Memory B cell (primary cell): ENCODE measurements around the gene PSD.
A peak's percentile ranks its signal among the peaks of the same experiment; 100 is the strongest.
"Not testable (repeated sequence)": the region's sequence is repeated elsewhere in the genome, so short reads cannot be mapped to it uniquely, and the experiment has no call there.

ENCODE experiments used
- ATAC-seq: fragments of 150-1000 bp; cut with Tn5 transposase; 2 replicates; pipeline ENCODE4 v1.10.0; 2021; ENCODE audit warnings: low read depth, mild to moderate bottlenecking, moderate library complexity
- DNase-seq, 2 donors: peaks; one replicate each; pipeline ENCODE4 v3.0.0; 2022; ENCODE audit warnings: low spot score in 2 of 2
- H3K27ac Mint-ChIP-seq: one replicate; pipeline ENCODE4 v1.8.0; 2022; ENCODE audit warnings: mild to moderate bottlenecking, moderate library complexity, mixed read lengths
- H3K27me3 Mint-ChIP-seq: one replicate; pipeline ENCODE4 v1.8.0; 2022; ENCODE audit warnings: mixed read lengths
- H3K36me3 Mint-ChIP-seq: one replicate; pipeline ENCODE4 v1.8.0; 2022; ENCODE audit warnings: mild to moderate bottlenecking, mixed read lengths
- H3K4me1 Mint-ChIP-seq: one replicate; pipeline ENCODE4 v1.8.0; 2022; ENCODE audit warnings: mixed read lengths
- H3K4me3 Mint-ChIP-seq: one replicate; pipeline ENCODE4 v1.8.0; 2022; ENCODE audit warnings: mild to moderate bottlenecking, moderate library complexity, mixed read lengths
- H3K9me3 Mint-ChIP-seq: one replicate; pipeline ENCODE4 v1.8.0; 2022; ENCODE audit warnings: mixed read lengths

PSD gene

DNA sequence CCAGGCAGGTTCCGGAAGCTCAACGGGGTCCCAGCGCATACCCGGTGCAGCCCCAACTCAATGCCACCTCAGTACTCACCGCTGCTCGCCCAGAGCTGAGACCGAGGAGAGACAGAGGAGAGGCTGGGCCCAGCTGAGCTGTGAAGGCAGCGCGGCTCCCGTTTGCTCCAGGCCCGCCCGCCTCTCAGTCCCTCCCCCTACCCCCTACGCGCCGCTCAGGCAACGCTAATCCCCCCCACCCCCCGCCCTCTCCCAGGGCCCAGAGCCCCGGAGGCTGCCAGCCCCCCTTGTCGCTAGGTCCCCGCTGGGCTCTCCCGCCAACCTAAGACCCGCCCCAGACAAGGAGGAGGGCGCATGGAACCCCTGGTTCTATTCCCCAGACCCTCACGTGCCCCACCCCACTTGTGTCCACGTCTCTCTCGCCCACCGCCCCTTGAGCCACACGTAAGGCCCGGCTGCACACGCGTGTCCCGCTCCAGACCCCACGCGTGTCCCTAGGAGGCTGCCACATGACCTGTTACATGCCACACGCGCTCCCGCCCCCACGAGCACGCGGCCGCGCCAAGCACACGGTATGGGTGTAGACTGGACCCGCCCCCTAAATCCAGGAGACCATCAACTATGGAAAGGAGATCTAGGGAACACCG lies at the start of gene PSD:
TSS of gene PSD (minus strand) at position 164 of the 647 bp plus-strand sequence. CDS start 1,747 bp downstream, outside the sequence.
- peaks cover 27% of the 10 kb centered on the region for H3K27me3 Mint-ChIP-seq
- DNase-seq (no peak), ATAC-seq (no peak)
- H3K9me3 Mint-ChIP-seq: no peaks in the 10 kb centered on the region
- H3K4me3 Mint-ChIP-seq: peak within 1 kb of the TSS; percentile 97
- peaks cover 16% of the 10 kb centered on the region for H3K4me1 Mint-ChIP-seq
- no peak within 1 kb of the TSS for H3K27ac Mint-ChIP-seq
- H3K36me3 Mint-ChIP-seq: peaks cover 3% of the 10 kb centered on the region

DNA sequence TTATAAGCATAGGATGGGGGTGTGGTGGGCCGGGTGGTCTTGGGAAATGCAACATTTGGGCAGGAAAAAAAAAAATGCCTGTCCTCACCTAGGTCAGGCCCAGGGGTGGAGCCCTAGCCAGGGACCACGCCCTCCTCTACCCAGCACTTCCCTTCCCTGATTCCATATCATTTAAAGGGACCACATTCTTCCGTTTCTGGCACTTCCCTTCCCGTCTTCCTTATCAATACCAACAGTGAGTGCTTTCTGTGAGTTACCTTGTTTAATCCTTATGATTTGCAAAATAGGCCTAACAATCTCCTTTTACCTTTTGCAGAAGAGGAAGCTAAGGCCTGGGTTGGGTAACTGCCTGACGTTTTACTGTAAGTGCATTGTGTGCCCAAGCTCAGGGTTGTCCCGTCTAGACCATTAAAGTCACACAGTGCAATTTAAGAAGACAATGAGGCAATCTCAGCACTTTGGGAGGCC lies 49.4 kb upstream of the PSD start:
- no peak for DNase-seq
- H3K27ac Mint-ChIP-seq: no peak overlapping the region
- no peak overlapping the region for H3K4me3 Mint-ChIP-seq
- no peak for ATAC-seq
- no peaks in the 10 kb centered on the region for H3K27me3 Mint-ChIP-seq
- H3K9me3 Mint-ChIP-seq: no peaks in the 10 kb centered on the region
- peaks cover 8% of the 10 kb centered on the region for H3K4me1 Mint-ChIP-seq
- peaks cover 1% of the 10 kb centered on the region for H3K36me3 Mint-ChIP-seq

DNA sequence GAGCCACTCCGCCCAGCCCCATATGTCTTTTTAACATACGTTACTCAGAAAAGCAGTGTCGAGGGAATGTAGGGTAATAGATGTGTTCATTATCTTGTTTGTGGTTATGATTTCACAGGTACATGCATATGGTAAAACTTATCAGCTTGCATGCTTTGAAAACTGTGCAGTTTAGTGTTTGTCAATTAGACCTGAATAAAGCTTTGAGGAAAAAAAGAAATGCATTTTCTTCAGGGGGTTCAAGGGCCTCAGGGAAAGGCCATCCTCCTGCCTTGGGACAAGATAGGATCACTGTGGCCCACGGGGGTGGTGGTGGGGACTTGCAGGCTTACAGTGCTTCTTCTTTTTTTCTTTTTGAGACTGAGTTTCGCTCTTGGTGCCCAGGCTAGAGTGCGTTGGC lies 48.7 kb upstream of the PSD start:
- ATAC-seq (no peak), DNase-seq (no peak)
- Mint-ChIP-seq H3K27me3 (no peaks in the 10 kb centered on the region), H3K4me1 (peaks cover 14% of the 10 kb centered on the region), H3K36me3 (peaks cover 1% of the 10 kb centered on the region), H3K9me3 (no peaks in the 10 kb centered on the region), H3K4me3 (no peak overlapping the region), H3K27ac (no peak overlapping the region)

DNA sequence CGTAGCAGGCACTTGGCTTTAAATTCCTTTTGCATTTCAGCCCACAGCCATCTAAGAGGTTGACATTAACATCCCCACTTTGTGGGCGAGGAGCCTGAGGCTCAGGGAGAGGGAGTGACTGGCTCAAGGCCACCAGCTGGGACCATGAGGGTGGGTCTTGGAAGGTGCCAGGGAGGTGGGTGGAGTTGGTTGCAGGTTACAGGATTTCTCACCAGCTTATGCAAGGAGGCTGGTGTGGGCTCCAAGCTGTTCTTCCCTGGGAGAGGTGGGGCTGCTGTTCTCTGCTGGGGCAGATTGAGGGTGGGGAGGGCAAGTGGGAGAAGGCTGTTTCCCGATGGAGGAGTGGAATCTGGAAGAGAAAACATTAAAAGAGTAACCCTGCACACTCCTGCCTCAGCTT lies 46.9 kb upstream of the PSD start:
- no peaks in the 10 kb centered on the region for H3K27me3 Mint-ChIP-seq
- peaks cover 27% of the 10 kb centered on the region for H3K4me1 Mint-ChIP-seq
- ATAC-seq: no peak

DNA sequence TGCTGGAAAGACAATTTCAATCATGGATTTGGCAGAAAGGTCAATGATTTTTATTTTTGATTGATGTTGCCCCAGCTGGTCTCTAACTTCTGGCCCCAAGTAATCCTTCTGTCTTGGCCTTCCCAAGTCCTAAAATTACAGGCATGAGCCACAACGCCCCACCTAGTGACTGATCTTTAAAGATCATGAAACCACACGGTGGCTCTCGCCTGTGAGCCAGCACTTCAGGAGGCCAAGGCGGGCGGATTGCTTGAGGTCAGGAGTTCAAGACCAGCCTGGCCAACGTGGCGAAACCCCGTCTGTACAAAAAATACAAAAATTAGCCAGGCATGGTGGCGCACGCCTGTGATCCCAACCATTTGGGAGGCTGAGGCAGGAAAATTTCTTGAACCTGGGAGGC lies 45.4 kb upstream of the PSD start:
- no peaks in the 10 kb centered on the region for H3K27me3 Mint-ChIP-seq

More for the DNA sequence above, 46.9 kb upstream of the PSD start:
- Mint-ChIP-seq H3K9me3 (no peaks in the 10 kb centered on the region), H3K36me3 (no peaks in the 10 kb centered on the region), H3K27ac (no peak overlapping the region), H3K4me3 (no peak overlapping the region)
- DNase-seq: no peak

DNA sequence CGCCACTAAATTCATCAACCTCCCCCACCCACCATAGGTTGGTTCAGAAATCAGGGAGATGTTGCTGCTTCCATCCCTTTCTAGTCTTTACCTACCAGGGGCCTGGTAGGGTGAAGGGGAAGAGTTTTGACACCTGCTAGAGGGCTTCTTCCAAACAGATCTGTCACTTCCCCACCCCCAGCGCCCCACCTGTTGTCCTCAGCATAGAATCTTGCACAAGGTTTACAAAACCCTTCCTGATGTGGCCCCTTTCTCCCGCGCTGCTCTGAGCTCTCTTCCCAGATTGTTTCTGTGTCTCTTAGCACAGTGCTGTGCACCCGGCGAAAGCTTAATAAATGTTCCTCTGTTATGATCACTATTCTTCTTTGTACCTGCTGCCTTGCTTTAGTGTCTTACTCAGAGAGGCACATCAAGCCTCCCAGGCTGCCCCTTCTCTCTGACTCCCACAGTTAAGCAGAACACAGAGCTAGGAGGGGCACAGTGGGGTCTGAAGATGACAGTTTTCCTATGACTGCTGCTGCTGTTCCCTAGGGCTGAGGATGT lies 44.0 kb upstream of the PSD start:
- Mint-ChIP-seq H3K36me3 (no peaks in the 10 kb centered on the region), H3K4me3 (peak overlapping the region; percentile 96), H3K27ac (no peak overlapping the region), H3K4me1 (peaks cover 26% of the 10 kb centered on the region), H3K9me3 (no peaks in the 10 kb centered on the region), H3K27me3 (no peaks in the 10 kb centered on the region)
- no peak for ATAC-seq
- DNase-seq: no peak

More for the DNA sequence above, 45.4 kb upstream of the PSD start:
- ATAC-seq (no peak), DNase-seq (no peak)
- Mint-ChIP-seq H3K36me3 (no peaks in the 10 kb centered on the region), H3K4me3 (no peak overlapping the region), H3K4me1 (peaks cover 29% of the 10 kb centered on the region), H3K27ac (peak overlapping the region; percentile 45), H3K9me3 (no peaks in the 10 kb centered on the region)

DNA sequence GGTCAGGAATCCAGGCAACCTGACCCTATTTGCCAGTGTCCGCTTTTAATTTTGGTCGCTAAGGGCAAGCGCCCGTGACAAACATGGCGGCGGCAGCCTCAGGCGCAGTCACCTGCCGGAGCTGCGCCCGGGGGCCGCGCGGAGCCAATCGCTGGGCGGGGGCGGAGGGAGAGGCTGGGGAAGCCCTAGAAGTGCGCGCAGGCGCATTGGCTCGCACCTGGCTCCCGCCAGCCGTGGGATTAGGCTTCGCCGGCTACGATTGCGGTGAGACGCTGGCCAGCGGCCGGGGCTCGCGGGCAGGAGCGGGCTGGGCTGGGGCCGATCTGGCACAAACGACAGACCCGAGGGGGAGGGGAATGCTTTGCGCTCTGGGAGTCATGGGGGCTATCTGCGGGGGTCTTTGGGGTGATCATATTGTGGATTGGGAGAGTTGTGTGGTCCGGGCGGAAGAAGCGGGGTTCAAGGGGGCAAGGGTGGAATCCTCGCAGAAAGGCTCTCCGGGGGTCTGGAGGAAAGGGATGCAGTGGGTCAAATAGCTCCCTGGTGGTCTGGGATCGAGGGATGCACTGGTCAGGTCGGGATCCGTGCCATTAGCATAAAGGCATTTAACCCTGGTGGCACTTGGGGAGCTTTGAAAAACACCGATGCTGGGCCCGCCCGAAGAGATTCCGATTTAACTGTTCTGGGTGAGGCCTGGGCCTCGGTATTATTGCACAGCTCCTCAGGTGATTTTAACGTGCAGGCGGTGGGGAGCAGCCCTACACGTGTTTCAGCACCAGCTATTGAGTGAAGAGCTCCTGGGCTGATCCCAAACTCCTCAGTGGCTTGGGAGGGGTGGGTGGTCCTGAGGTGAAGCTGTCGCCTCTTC lies 42.8 kb upstream of the PSD start:
- H3K9me3 Mint-ChIP-seq: no peaks in the 10 kb centered on the region
- DNase-seq: peak; percentile 86 to 90
- peaks cover 2% of the 10 kb centered on the region for H3K36me3 Mint-ChIP-seq
- peak overlapping the region; percentile 96 for H3K4me3 Mint-ChIP-seq
- peaks cover 26% of the 10 kb centered on the region for H3K4me1 Mint-ChIP-seq
- no peaks in the 10 kb centered on the region for H3K27me3 Mint-ChIP-seq
- peak; percentile 99 for ATAC-seq
- H3K27ac Mint-ChIP-seq: peak overlapping the region; percentile 96

DNA sequence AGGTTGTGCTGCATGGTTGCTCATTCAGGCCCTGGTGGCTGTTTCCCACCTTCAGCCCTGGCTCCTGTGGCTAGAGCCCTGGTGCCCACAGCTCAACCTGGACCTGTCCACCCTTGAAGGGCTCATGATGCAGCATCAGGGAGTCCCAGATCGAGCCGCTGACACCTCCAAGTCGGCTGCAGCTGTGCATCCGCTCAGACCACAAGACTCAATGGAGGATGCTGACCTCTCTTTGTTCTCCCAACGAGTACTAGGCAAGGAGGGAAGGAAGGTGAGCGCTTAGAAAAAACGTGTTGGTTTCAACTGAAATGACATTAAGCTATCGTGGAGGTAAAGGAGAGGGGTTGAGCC lies 42.2 kb upstream of the PSD start:
- peak overlapping the region; percentile 96 for H3K4me3 Mint-ChIP-seq
- H3K27me3 Mint-ChIP-seq: no peaks in the 10 kb centered on the region
- H3K4me1 Mint-ChIP-seq: peaks cover 26% of the 10 kb centered on the region
- no peaks in the 10 kb centered on the region for H3K9me3 Mint-ChIP-seq
- ATAC-seq: peak; percentile 7
- peak overlapping the region; percentile 96 for H3K27ac Mint-ChIP-seq
- DNase-seq: no peak
- peaks cover 2% of the 10 kb centered on the region for H3K36me3 Mint-ChIP-seq

DNA sequence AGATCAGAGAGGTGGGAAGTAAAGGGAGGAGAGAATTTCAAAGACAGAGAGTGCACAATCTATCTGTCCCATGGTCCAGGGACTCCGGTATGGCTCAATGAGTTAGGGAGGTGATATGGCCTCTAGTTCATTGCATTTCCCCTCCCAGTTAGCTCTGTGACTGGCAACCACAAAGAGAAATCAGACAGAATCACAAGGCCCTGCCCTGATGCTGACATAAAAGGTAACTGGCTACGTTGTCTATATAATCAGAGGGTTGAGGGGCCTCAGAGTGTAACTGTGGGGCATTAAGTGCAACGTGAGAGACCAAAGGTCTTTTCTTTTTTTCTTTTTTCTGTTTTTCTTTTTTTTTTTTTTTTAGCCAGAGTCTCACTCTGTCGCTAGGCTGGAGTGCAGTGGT lies 40.1 kb upstream of the PSD start:
- Mint-ChIP-seq H3K36me3 (peaks cover 2% of the 10 kb centered on the region), H3K27ac (no peak overlapping the region), H3K4me1 (peaks cover 25% of the 10 kb centered on the region), H3K27me3 (no peaks in the 10 kb centered on the region), H3K4me3 (no peak overlapping the region), H3K9me3 (no peaks in the 10 kb centered on the region)
- ATAC-seq: no peak
- DNase-seq: no peak

DNA sequence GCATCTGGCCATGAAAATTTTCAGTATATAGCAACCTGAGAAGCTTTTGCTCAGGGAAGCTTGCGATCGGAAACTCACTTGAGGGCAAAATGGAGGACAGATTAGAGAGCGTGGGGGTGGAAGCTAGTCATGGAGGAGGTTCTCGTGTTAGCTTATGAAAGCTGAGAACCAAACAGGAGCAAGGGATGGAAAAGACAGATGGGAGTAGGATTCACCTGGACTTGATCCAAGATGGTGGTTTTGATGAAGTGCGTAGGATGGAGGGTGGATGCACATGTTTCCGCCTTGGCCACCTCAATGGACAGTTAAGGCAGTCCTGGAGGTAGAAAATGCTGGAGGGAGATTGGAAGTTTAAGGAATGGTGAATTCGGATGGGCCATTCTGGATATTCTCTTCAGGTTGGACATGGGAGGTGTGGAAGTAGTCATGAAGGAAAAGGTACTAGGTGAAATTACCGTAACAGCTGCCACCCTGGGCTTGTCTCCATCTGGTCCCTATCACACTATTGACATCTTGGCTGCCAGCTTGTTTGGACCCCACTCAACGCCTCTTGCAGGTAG lies 39.1 kb upstream of the PSD start:
- H3K27ac Mint-ChIP-seq: no peak overlapping the region
- H3K4me3 Mint-ChIP-seq: no peak overlapping the region
- peaks cover 23% of the 10 kb centered on the region for H3K4me1 Mint-ChIP-seq
- H3K9me3 Mint-ChIP-seq: no peaks in the 10 kb centered on the region
- H3K36me3 Mint-ChIP-seq: peaks cover 5% of the 10 kb centered on the region
- ATAC-seq (no peak), DNase-seq (no peak)
- H3K27me3 Mint-ChIP-seq: no peaks in the 10 kb centered on the region

DNA sequence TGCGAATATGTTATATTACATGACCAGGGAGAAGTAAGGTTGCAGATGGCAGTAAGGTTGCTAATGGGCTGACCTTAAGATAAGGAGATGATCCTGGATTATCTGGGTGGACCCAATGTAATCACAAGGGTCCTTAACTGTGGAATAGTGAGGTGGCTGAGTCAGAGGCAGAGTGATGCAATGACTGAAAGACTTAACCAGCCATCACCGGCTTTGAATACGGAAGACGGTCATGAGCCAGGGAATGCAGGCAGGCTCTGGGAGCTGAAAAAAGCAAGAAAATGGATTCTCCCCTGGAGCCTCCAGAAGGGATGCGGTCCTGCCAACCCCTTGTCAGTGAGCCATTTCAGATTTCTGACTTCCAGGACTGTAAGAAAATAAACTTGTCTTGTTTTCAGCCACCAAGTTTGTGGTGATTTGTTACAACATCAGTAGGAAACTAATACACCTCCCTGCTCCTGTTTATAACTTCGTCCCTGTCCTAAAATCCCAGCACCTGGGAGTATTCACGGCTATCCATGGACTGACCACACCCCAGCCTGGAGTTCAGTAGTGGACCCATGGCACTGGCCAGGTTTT lies 37.4 kb upstream of the PSD start:
- H3K4me1 Mint-ChIP-seq: peaks cover 17% of the 10 kb centered on the region
- no peaks in the 10 kb centered on the region for H3K9me3 Mint-ChIP-seq
- no peak overlapping the region for H3K4me3 Mint-ChIP-seq
- no peaks in the 10 kb centered on the region for H3K27me3 Mint-ChIP-seq
- no peak for ATAC-seq
- no peak overlapping the region for H3K27ac Mint-ChIP-seq
- no peak for DNase-seq
- peaks cover 5% of the 10 kb centered on the region for H3K36me3 Mint-ChIP-seq

DNA sequence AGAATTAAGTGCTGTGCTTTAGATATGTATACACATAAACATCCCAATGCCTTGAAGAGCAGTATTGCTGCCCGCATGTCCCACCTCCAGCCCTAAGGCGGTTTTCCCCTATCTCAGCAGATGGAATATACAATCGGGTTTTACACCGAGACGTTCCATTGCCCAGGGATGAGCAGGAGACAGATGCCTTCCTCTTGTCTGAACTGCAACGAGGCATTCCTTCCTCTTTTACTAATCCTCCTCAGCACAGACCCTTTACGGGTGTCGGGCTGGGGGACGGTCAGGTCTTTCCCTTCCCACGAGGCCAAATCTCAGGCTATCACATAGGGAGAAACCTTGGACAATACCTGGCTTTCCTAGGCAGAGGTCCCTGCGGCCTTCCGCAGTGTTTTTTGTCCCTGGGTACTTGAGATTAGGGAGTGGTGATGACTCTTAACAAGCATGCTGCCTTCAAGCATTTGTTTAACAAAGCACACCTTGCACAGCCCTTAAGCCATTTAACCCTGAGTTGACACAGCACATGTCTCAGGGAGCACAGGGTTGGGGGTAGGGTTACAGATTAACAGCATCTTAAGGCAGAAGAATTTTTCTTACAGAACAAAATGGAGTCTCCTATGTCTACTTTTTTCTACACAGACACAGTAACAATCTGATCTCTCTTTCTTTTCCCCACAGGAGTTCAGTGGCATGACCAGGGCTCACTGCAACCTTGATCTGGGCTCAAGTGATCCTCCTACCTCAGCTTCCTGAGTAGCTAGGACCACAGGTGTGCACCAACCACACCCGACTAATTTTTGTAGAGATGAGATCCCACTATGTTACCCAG lies 36.3 kb upstream of the PSD start:
- H3K36me3 Mint-ChIP-seq, ATAC-seq, DNase-seq, H3K9me3 Mint-ChIP-seq, H3K27ac Mint-ChIP-seq, H3K4me3 Mint-ChIP-seq, H3K27me3 Mint-ChIP-seq: not testable (repeated sequence)
- H3K4me1 Mint-ChIP-seq: peaks cover 13% of the 10 kb centered on the region

DNA sequence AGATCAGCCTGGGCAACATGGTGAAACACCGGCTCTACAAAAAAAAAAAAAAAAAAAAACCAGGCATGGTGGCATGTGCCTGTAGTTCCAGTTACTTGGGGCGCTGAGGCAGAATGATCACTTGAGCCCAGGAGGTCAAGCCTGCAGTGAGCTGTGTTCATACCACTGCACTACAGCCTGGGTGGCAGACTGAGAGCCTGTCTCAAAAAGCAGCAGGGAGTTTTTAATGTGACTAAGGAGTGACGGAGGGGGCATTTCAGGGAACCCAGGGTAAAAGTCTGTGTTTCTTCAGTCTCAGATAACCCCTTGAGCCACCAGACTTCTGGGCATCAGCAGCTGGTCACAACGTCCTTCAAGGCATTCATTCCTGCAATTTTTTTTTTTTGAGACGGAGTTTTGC lies 34.9 kb upstream of the PSD start:
- H3K4me3 Mint-ChIP-seq: no peak overlapping the region
- no peaks in the 10 kb centered on the region for H3K9me3 Mint-ChIP-seq
- H3K27me3 Mint-ChIP-seq: no peaks in the 10 kb centered on the region
- DNase-seq (no peak), ATAC-seq (no peak)
- H3K36me3 Mint-ChIP-seq: peaks cover 5% of the 10 kb centered on the region
- peaks cover 17% of the 10 kb centered on the region for H3K4me1 Mint-ChIP-seq
- no peak overlapping the region for H3K27ac Mint-ChIP-seq
